Measurements from ENCODE around the gene SHB.

- TF ChIP-seq CTCF (IDR thresholded peaks at IDR 0.05; ENCODE audit: low read length) (no peak), EZH2 (optimal IDR thresholded peaks at IDR 0.05; ENCODE audit: low read depth, low read length) (no peak)
Measured at GRCh38 chr9:37926737-37927118, 142.3 kb downstream of the SHB start.
